Caco-2 (cell line): ENCODE measurements around the gene CPNE1. TPM values are rescaled to one million over a fixed set of nuclear protein-coding genes. Genes with fewer than 3 reads are reported as not detected.

Experiments used
- BruUV-seq: library from RNA; stranded (reverse); fragments of 400-500 nt; replicated peaks from 2 replicates; lab custom pipeline; 2021; lab: Mats Ljungman, UMichigan
- CTCF ChIA-PET: fragments of 300-600 bp; sonication (Branson Sonifier 250); formaldehyde crosslinking; loops from one replicate; lab custom pipeline; 2022; ENCODE audit warnings: antibody characterized with exemption; lab: Charles Lee
- POLR2A ChIA-PET: fragments of 300-600 bp; sonication (Branson Sonifier 250); formaldehyde crosslinking; loops from one replicate; lab custom pipeline; 2022; ENCODE audit warnings: antibody characterized with exemption; lab: Charles Lee
- DNase-seq, 2 experiments: peaks; one replicate each; pipeline versions ENCODE4 v3.0.0 to v3.0.0-alpha.2; 2020 to 2022
- H3K27me3 ChIP-seq: replicated peaks from 2 replicates; pipeline ENCODE4 v1.6.0; 2011; ENCODE audit warnings: low read length; ENCODE audit not compliant: control insufficient read depth, insufficient read depth
- H3K36me3 ChIP-seq: 2 replicates; pipeline ENCODE4 v1.5.1; 2011; ENCODE audit warnings: low read length; ENCODE audit not compliant: control insufficient read depth, insufficient read depth
- H3K4me1 ChIP-seq: fragments of 250-450 bp; sonication (Bioruptor Pico); 2 replicates; pipeline ENCODE4 v1.5.1; 2020; ENCODE audit warnings: mild to moderate bottlenecking
- H3K4me3 ChIP-seq: 2 replicates; pipeline ENCODE4 v1.5.1; 2011; ENCODE audit warnings: low read depth, mild to moderate bottlenecking, control low read depth, low read length
- H3K9me3 ChIP-seq: fragments of 250-450 bp; sonication (Bioruptor Pico); 2 replicates; pipeline ENCODE4 v1.5.1; 2020; ENCODE audit warnings: mild to moderate bottlenecking, moderate library complexity
- H3K27ac Mint-ChIP-seq: one replicate; pipeline ENCODE4 v1.8.0; 2022; ENCODE audit warnings: mixed read lengths; ENCODE audit not compliant: unreplicated experiment
- H3K27me3 Mint-ChIP-seq: one replicate; pipeline ENCODE4 v1.8.0; 2022; ENCODE audit warnings: mixed read lengths; ENCODE audit not compliant: insufficient read depth, unreplicated experiment
- H3K36me3 Mint-ChIP-seq: one replicate; pipeline ENCODE4 v1.8.0; 2022; ENCODE audit warnings: mild to moderate bottlenecking, mixed read lengths; ENCODE audit not compliant: insufficient read depth, unreplicated experiment
- H3K4me1 Mint-ChIP-seq: one replicate; pipeline ENCODE4 v1.8.0; 2022; ENCODE audit warnings: low read depth, mixed read lengths; ENCODE audit not compliant: unreplicated experiment
- H3K4me3 Mint-ChIP-seq: one replicate; pipeline ENCODE4 v1.8.0; 2022; ENCODE audit warnings: mild to moderate bottlenecking, moderate library complexity, mixed read lengths; ENCODE audit not compliant: unreplicated experiment
- H3K9me3 Mint-ChIP-seq: one replicate; pipeline ENCODE4 v1.8.0; 2022; ENCODE audit warnings: mixed read lengths; ENCODE audit not compliant: unreplicated experiment
- intact Hi-C: fragments of 100-400 bp; cut with micrococcal nuclease; formaldehyde crosslinking; loops from one replicate; pipeline ENCODE4 v1.10.0; 2022; ENCODE audit not compliant: unreplicated experiment
- total RNA-seq: library from RNA; stranded (reverse); gene quantifications from 2 replicates; pipeline ENCODE4 v1.2.3, GENCODE V29; 2022
- TF ChIP-seq, protein P1 (sequence below), 2 experiments: fragments of 200-600 bp in 1 of 2; IDR thresholded peaks; 1 replicate in 1 of 2; 2 replicates in 1 of 2; pipeline versions ENCODE4 v1.5.1 to v1.8.0; 2011 to 2022; ENCODE audit warnings: antibody characterized with exemption in 1 of 2, control low read depth in 1 of 2, inconsistent platforms in 1 of 2, low read depth in 1 of 2, low read length in 1 of 2, mild to moderate bottlenecking in 1 of 2, moderate library complexity in 1 of 2; ENCODE audit not compliant: insufficient read depth in 1 of 2, severe bottlenecking in 1 of 2, unreplicated experiment in 1 of 2

CPNE1 gene
- total RNA-seq, 1 experiment from 2014 or later, result 833 TPM

- no peak overlapping the region for H3K4me3 Mint-ChIP-seq
- no peaks in the 10 kb centered on the region for H3K27me3 Mint-ChIP-seq
- peaks cover 47% of the 10 kb centered on the region for H3K4me1 Mint-ChIP-seq
- ChIA-PET CTCF (interaction anchor here (0.8 to 3.3 kb wide), 3 partner anchors 17 to 138 kb away, joined by 3 to 17 read pairs (median 4); no protein-coding TSS in a partner anchor), POLR2A (interaction anchor here (0.6 to 1.4 kb wide), 5 partner anchors 19 to 318 kb away, joined by 4 to 19 read pairs (median 4); partner anchors contain the start of genes RBM39, SCAND1 and SPAG4)
- Histone ChIP-seq H3K4me1 (peaks cover 24% of the 10 kb centered on the region), H3K4me3 (no peak overlapping the region), H3K9me3 (no peaks in the 10 kb centered on the region), H3K27me3 (no peaks in the 10 kb centered on the region), H3K36me3 (peaks cover 9% of the 10 kb centered on the region)
- H3K36me3 Mint-ChIP-seq, result peaks cover 65% of the 10 kb centered on the region
- intact Hi-C loops, result loop anchor here (2.0 kb wide), 1 partner anchor 19 kb away; no protein-coding TSS in a partner anchor
- no peaks in the 10 kb centered on the region for H3K9me3 Mint-ChIP-seq
- TF ChIP-seq, protein P1, sequence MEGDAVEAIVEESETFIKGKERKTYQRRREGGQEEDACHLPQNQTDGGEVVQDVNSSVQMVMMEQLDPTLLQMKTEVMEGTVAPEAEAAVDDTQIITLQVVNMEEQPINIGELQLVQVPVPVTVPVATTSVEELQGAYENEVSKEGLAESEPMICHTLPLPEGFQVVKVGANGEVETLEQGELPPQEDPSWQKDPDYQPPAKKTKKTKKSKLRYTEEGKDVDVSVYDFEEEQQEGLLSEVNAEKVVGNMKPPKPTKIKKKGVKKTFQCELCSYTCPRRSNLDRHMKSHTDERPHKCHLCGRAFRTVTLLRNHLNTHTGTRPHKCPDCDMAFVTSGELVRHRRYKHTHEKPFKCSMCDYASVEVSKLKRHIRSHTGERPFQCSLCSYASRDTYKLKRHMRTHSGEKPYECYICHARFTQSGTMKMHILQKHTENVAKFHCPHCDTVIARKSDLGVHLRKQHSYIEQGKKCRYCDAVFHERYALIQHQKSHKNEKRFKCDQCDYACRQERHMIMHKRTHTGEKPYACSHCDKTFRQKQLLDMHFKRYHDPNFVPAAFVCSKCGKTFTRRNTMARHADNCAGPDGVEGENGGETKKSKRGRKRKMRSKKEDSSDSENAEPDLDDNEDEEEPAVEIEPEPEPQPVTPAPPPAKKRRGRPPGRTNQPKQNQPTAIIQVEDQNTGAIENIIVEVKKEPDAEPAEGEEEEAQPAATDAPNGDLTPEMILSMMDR (IDR thresholded peaks at IDR 0.05; ENCODE audit: insufficient read depth in 1 of 2, low read depth in 1 of 2, low read length in 1 of 2, severe bottlenecking in 1 of 2, unreplicated experiment in 1 of 2), result no peak
- BruUV-seq, result no TSS peak
- peak overlapping the region; percentile 41 for H3K27ac Mint-ChIP-seq
- peak; percentile 60 to 67 for DNase-seq
Observed at GRCh38 chr20:35635652-35636051, 29.0 kb downstream of the CPNE1 start.

- peak overlapping the region; percentile 27 for H3K27ac Mint-ChIP-seq
- H3K4me1 Mint-ChIP-seq, result peaks cover 30% of the 10 kb centered on the region
- DNase-seq, result peak in 1 of 2 experiments; percentile 41
- H3K27me3 Mint-ChIP-seq, result no peaks in the 10 kb centered on the region
- H3K36me3 Mint-ChIP-seq, result peaks cover 76% of the 10 kb centered on the region
- Histone ChIP-seq H3K4me1 (peaks cover 24% of the 10 kb centered on the region), H3K9me3 (no peaks in the 10 kb centered on the region), H3K27me3 (no peaks in the 10 kb centered on the region), H3K36me3 (peaks cover 12% of the 10 kb centered on the region), H3K4me3 (no peak overlapping the region)
- no peak overlapping the region for H3K4me3 Mint-ChIP-seq
- H3K9me3 Mint-ChIP-seq, result no peaks in the 10 kb centered on the region
- CTCF ChIA-PET, result no interaction called here
- BruUV-seq, result no TSS peak
- intact Hi-C loops, result no loop called here
- TF ChIP-seq, protein P1 (IDR thresholded peaks at IDR 0.05; ENCODE audit: insufficient read depth in 1 of 2, low read depth in 1 of 2, low read length in 1 of 2, severe bottlenecking in 1 of 2, unreplicated experiment in 1 of 2), result no peak
- POLR2A ChIA-PET, result interaction anchor here (0.5 kb wide), 1 partner anchor 603 kb away, joined by 3 read pairs; the partner anchor contains the start of gene AAR2
Observed at GRCh38 chr20:35632539-35633115, 32.1 kb downstream of the CPNE1 start.

- ChIA-PET POLR2A (interaction anchor here (0.5 to 1.5 kb wide), 2 partner anchors 12 to 370 kb away, joined by 3 to 5 read pairs; no protein-coding TSS in a partner anchor), CTCF (interaction anchor here (0.7 to 1.5 kb wide), 5 partner anchors 9 to 1214 kb away, joined by 3 to 8 read pairs (median 3); partner anchors contain the start of gene SPAG4)
- peak in 1 of 2 experiments; percentile 43 for DNase-seq
- H3K9me3 Mint-ChIP-seq, result no peaks in the 10 kb centered on the region
- TF ChIP-seq, protein P1 (IDR thresholded peaks at IDR 0.05; ENCODE audit: insufficient read depth in 1 of 2, low read depth in 1 of 2, low read length in 1 of 2, severe bottlenecking in 1 of 2, unreplicated experiment in 1 of 2), result no peak
- H3K4me3 Mint-ChIP-seq, result no peak overlapping the region
- H3K36me3 Mint-ChIP-seq, result peaks cover 93% of the 10 kb centered on the region
- no peaks in the 10 kb centered on the region for H3K27me3 ChIP-seq
- intact Hi-C loops, result no loop called here
- no peak overlapping the region for H3K4me3 ChIP-seq
- no peaks in the 10 kb centered on the region for H3K27me3 Mint-ChIP-seq
- H3K4me1 ChIP-seq, result peaks cover 6% of the 10 kb centered on the region
- no peaks in the 10 kb centered on the region for H3K9me3 ChIP-seq
- BruUV-seq, result no TSS peak
- peaks cover 19% of the 10 kb centered on the region for H3K36me3 ChIP-seq
- peaks cover 14% of the 10 kb centered on the region for H3K4me1 Mint-ChIP-seq
- no peak overlapping the region for H3K27ac Mint-ChIP-seq
Observed at GRCh38 chr20:35630636-35631035, 34.1 kb downstream of the CPNE1 start.
